Activated naive CD8-positive, alpha-beta T cell treated with anti-CD3 and anti-CD28 coated beads, Interleukin-2, amount 10 ng/mL, durations not matched to agents 7 days and 5 days (primary cell): ENCODE measurements around the gene NPLOC4. TPM values are rescaled to one million over a fixed set of nuclear protein-coding genes. Genes with fewer than 3 reads are reported as not detected.
"Not testable (repeated sequence)": the region's sequence is repeated elsewhere in the genome, so short reads cannot be mapped to it uniquely, and the experiment has no call there.

ENCODE experiments used
- ATAC-seq: fragments of 150-1000 bp; cut with Tn5 transposase; one replicate; pipeline ENCODE4 v1.10.0; 2021; ENCODE audit warnings: low read depth, moderate library complexity
- POLR2A ChIA-PET: fragments of 350-600 bp; sonication (Branson Sonifier 250); formaldehyde crosslinking; loops from one replicate; lab custom pipeline; 2021; ENCODE audit warnings: antibody characterized with exemption; lab: Charles Lee
- DNase-seq: peaks from one replicate; pipeline ENCODE4 v3.0.0; 2021
- H3K27ac Mint-ChIP-seq: one replicate; pipeline ENCODE4 v1.8.0; 2022; ENCODE audit warnings: mild to moderate bottlenecking, mixed read lengths
- H3K27me3 Mint-ChIP-seq: one replicate; pipeline ENCODE4 v1.8.0; 2022; ENCODE audit warnings: mild to moderate bottlenecking, moderate library complexity, mixed read lengths
- H3K36me3 Mint-ChIP-seq: one replicate; pipeline ENCODE4 v1.8.0; 2021; ENCODE audit warnings: mild to moderate bottlenecking, mixed read lengths
- H3K4me1 Mint-ChIP-seq: one replicate; pipeline ENCODE4 v1.8.0; 2021; ENCODE audit warnings: mixed read lengths
- H3K4me3 Mint-ChIP-seq: one replicate; pipeline ENCODE4 v1.8.0; 2022; ENCODE audit warnings: mild to moderate bottlenecking, moderate library complexity, mixed read lengths
- H3K9me3 Mint-ChIP-seq: one replicate; pipeline ENCODE4 v1.8.0; 2021; ENCODE audit warnings: mixed read lengths
- total RNA-seq, 2 experiments: library from RNA; stranded (reverse); gene quantifications; one replicate each; pipeline ENCODE4 v1.2.3, GENCODE V29; 2021

NPLOC4 gene
- total RNA-seq, 2 experiments from 2014 or later: 96.9 to 109 TPM

DNA sequence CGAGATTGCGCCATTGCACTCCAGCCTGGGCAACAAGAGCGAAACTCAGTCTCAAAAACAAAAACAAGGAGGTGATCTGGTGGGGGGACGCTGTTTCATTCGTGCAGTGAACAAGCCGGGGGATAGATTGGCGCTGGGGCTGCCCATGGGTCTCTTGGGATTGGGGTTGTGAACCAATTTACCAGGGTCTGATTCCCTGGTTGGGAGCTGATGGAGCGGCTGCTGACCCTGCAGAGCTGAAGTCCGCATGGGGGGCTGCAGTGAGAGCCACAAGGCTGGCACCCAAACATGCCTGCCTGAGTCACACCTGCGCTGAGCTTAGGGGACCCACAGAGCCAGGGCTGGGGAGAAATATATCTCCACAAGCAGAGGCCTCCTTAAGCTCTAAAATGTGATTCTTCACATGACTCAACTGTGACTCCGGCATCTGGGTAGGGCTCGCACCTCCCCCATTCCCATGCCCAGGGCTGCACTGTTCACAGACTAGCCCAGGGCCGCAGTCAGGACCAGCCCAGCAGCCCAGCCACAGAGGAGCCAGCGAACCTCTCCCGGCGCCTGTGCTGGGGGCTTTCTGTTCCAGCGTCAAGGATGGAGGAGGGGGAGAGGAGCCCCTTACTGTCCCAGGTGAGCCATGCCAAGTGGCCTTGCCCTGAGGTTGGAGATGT lies 5.0 kb upstream of the NPLOC4 start:
- Mint-ChIP-seq H3K27ac (no peak overlapping the region), H3K27me3 (peaks cover 6% of the 10 kb centered on the region), H3K9me3 (no peaks in the 10 kb centered on the region), H3K4me3 (no peak overlapping the region), H3K4me1 (peaks cover 1% of the 10 kb centered on the region), H3K36me3 (no peaks in the 10 kb centered on the region)
- ATAC-seq: no peak
- no peak for DNase-seq
- POLR2A ChIA-PET: no interaction called here

DNA sequence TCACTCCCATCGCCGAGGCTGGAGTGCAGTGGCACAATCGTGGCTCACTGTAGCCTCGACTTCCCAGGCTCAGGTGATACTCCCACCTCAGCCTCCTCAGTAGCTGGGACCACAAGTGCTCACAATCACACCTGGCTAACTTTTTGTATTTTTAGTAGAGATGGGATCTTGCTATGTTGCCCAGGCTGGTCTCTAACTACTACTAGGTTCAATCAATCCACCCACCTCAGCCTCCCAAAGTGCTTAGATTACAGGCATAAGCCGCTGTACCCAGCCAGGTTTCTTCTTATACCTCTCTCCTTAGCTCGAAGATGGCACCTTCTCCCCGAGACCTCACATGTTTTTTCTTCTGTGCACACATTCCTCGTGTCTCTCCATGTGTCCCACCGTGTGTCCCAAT lies 3.1 kb upstream of the NPLOC4 start:
- Mint-ChIP-seq H3K9me3 (no peaks in the 10 kb centered on the region), H3K27me3 (no peaks in the 10 kb centered on the region), H3K36me3 (no peaks in the 10 kb centered on the region), H3K27ac (no peak overlapping the region), H3K4me3 (no peak overlapping the region), H3K4me1 (peaks cover 8% of the 10 kb centered on the region)
- ATAC-seq (no peak), DNase-seq (no peak)
- POLR2A ChIA-PET: no interaction called here

DNA sequence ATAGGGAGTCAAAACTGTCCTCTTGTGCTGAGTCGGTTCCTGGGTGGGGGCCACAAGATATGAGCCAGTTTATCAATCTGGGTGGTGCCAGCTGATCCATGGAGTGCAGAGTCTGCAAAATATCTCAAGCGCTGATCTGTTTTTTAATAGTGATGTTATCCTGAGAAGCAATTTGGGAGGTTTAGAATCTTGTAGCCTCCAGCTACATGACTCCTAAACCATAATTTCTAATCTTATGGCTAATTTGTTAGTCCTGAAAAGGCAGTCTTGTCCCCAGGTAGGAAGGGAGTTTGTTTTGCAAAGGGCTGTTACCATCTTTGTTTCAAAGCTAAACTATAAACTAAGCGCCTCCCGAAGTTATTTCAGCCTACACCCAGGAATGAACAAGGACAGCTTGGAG lies 1.8 kb upstream of the NPLOC4 start:
- Mint-ChIP-seq H3K27me3 (no peaks in the 10 kb centered on the region), H3K4me3 (peak overlapping the region; percentile 20), H3K9me3 (no peaks in the 10 kb centered on the region), H3K4me1 (peaks cover 11% of the 10 kb centered on the region), H3K36me3 (no peaks in the 10 kb centered on the region), H3K27ac (no peak overlapping the region)
- DNase-seq: no peak
- POLR2A ChIA-PET: interaction anchor here (1.0 to 1.1 kb wide), 2 partner anchors 16 to 27 kb away, joined by 3 to 5 read pairs; no protein-coding TSS in a partner anchor
- ATAC-seq: no peak

DNA sequence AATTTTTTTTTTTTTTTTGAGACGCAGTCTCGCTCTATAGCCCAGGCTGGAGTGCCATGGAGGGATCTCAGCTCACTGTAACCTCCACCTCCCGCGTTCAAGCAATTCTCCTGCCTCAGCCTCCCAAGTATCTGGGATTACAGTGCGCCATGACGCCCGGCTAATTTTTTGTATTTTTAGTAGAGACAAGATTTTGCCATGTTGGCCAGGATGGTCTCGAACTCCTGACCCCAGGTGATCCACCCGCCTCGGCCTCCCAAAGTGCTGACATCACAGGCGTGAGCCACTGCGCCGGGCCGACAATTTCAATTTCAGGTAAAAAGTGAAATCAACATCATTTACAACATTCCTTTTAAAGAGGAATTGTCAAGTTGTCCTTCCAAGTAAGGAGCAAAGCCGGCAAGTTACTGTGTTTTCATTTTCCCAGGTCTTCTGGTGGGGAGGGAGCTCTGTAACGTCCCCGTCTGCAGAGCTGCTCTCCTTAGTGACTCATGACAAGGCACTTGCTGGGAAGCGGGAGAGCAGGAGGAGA lies 873 bp downstream of the NPLOC4 start:
- H3K36me3 Mint-ChIP-seq: peaks cover 5% of the 10 kb centered on the region
- DNase-seq (no peak), ATAC-seq (peak; percentile 4)
- no peaks in the 10 kb centered on the region for H3K27me3 Mint-ChIP-seq
- peak overlapping the region; percentile 90 for H3K4me3 Mint-ChIP-seq
- H3K27ac Mint-ChIP-seq: peak overlapping the region; percentile 68
- H3K4me1 Mint-ChIP-seq: peaks cover 14% of the 10 kb centered on the region
- H3K9me3 Mint-ChIP-seq: no peaks in the 10 kb centered on the region
- POLR2A ChIA-PET: interaction anchor here (1.4 to 1.7 kb wide), 4 partner anchors 27 to 47 kb away, joined by 4 to 12 read pairs (median 6); partner anchors contain the start of genes ARL16, CCDC137, HGS and OXLD1

DNA sequence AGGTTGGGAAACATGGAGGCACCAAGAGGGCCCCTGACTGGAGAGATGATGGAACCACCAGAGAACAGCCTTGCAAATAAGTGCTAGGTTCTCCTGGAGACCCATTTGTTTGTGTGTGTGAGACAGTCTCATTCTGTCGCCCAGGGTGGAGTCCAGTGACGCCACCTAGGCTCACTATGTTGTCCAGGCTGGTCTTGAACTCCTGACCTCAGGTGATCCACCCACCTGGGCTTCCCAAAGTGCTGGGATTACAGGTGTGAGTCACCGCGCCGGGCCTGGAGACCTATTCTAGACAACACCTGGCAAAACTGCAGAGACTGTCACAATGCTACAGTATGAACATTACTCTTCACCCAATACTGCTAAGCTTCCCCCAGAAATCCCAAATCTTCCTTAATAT lies 1.5 kb downstream of the NPLOC4 start:
- no peak for DNase-seq
- POLR2A ChIA-PET: interaction anchor here (1.4 to 1.7 kb wide), 2 partner anchors 30 to 48 kb away, joined by 7 to 12 read pairs; partner anchors contain the start of genes ARL16 and HGS
- H3K27ac Mint-ChIP-seq: peak overlapping the region; percentile 68
- no peaks in the 10 kb centered on the region for H3K9me3 Mint-ChIP-seq
- H3K27me3 Mint-ChIP-seq: no peaks in the 10 kb centered on the region
- no peak for ATAC-seq
- peaks cover 5% of the 10 kb centered on the region for H3K36me3 Mint-ChIP-seq
- H3K4me3 Mint-ChIP-seq: peak overlapping the region; percentile 90
- H3K4me1 Mint-ChIP-seq: peaks cover 14% of the 10 kb centered on the region

DNA sequence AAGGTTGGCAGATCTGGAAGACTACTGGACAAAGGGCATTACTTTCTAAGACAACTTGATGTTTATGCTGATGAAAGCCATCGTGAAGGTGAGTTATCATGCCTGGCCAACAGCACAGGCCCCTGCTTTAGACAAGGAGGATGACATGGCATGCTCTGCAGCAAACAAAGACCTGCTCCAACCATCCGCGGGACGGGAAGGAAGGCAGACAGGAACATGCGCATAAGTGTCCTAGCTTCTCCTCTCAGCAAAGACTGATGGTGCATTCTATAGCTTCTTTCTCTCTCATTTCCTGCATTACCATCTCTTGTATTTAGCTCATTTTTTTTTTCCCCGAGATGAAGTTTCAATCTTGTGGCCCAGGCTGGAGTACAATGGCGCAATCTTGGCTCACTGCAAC lies 5.4 kb downstream of the NPLOC4 start:
- Mint-ChIP-seq H3K9me3 (no peaks in the 10 kb centered on the region), H3K27ac (no peak overlapping the region), H3K4me3 (no peak overlapping the region), H3K4me1 (peaks cover 14% of the 10 kb centered on the region), H3K36me3 (peaks cover 29% of the 10 kb centered on the region), H3K27me3 (no peaks in the 10 kb centered on the region)
- POLR2A ChIA-PET: no interaction called here
- ATAC-seq (no peak), DNase-seq (no peak)

DNA sequence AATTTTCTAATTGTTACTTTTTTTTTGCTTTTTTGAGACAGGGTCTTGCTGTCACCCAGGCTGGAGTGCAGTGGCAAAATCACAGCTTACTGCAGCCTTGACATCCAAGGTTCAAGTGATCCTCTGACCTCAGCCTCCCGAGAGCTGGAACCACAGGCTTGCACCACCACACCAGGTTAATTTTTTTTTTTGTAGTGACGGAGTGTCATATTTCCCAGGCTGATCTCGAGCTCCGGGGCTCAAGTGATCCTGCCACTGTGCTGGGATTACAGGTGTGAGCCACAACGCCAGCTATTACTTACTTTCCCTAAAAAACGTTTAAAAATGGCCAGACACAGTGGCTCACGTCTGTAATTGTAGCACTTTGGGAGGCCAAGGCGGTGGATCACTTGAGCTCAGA lies 6.6 kb downstream of the NPLOC4 start:
- H3K36me3 Mint-ChIP-seq: peaks cover 39% of the 10 kb centered on the region
- ATAC-seq (no peak), DNase-seq (no peak)
- no peaks in the 10 kb centered on the region for H3K9me3 Mint-ChIP-seq
- no peaks in the 10 kb centered on the region for H3K27me3 Mint-ChIP-seq
- POLR2A ChIA-PET: no interaction called here
- H3K4me1 Mint-ChIP-seq: peaks cover 7% of the 10 kb centered on the region
- H3K4me3 Mint-ChIP-seq: no peak overlapping the region
- H3K27ac Mint-ChIP-seq: no peak overlapping the region

DNA sequence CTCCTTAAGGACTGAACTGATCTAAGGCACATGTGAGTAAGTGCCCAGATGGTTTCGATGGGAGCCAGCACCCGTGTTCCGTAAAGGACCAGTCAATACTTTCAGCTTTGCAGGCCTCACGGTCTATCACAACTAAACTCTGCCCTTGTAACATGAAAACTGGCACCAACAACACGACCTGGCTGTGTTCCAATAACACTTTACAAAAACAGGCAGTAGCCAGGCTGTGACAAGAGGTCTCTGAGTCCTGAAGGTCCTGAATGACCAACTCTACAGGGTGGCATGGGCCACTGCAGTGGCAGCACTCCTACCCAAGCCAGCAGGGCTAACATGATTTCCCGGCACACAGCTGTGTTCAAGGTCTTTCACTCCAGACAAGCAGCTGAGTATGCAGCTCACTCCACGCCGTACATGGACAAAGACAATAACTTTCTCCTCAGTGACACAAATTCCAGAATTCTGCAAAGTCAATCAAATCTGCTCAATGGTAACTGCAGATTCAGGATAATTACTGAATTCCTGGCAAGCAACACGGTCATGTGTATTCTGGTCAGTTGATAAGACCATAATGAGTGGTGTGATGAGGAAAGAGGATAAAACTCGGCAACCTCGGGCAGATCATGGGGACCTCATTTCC lies 15.3 kb downstream of the NPLOC4 start:
- DNase-seq (no peak), ATAC-seq (no peak)
- Mint-ChIP-seq H3K27me3 (no peaks in the 10 kb centered on the region), H3K9me3 (no peaks in the 10 kb centered on the region), H3K36me3 (peaks cover 30% of the 10 kb centered on the region), H3K27ac (no peak overlapping the region), H3K4me3 (no peak overlapping the region), H3K4me1 (no peaks in the 10 kb centered on the region)
- POLR2A ChIA-PET: no interaction called here

DNA sequence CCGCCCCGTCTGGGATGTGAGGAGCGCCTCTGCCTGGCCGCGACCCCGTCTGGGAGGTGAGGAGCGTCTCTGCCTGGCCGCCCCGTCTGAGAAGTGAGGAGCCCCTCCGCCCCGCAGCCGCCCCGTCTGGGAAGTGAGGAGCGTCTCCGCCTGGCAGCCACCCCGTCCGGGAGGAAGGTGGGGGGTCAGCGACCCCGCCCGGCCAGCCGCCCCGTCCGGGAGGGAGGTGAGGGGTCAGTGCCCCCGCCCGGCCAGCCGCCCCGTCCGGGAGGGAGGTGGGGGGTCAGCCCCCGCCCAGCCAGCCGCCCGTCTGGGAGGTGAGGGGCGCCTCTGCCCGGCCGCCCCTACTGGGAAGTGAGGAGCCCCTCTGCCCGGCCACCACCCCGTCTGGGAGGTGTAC lies 18.6 kb downstream of the NPLOC4 start:
- H3K4me3 Mint-ChIP-seq, POLR2A ChIA-PET, DNase-seq, H3K27ac Mint-ChIP-seq, ATAC-seq, H3K9me3 Mint-ChIP-seq, H3K27me3 Mint-ChIP-seq: not testable (repeated sequence)
- H3K36me3 Mint-ChIP-seq: peaks cover 17% of the 10 kb centered on the region
- peaks cover 15% of the 10 kb centered on the region for H3K4me1 Mint-ChIP-seq

DNA sequence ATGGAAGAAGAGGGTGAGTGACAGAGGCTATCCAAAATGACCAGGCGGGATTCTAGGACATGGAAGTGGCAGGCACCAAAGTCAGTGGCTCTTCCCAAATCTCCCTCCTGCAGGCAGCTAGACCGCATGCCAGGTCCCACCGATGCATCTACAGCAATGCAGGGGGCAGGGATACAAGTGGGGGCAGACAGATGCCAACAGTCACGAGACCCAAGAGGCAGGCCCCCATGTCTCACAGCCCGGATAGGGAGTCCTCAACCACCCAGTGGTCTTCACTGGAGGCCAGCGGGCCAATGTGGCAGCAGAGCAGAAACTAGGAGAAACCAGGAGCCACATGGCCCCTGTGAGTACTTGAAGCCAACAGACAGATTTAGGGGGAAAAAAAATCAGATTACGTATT lies 20.0 kb downstream of the NPLOC4 start:
- H3K9me3 Mint-ChIP-seq: no peaks in the 10 kb centered on the region
- peaks cover 15% of the 10 kb centered on the region for H3K4me1 Mint-ChIP-seq
- no peak for ATAC-seq
- POLR2A ChIA-PET: no interaction called here
- H3K27me3 Mint-ChIP-seq: no peaks in the 10 kb centered on the region
- no peak overlapping the region for H3K4me3 Mint-ChIP-seq
- no peak for DNase-seq
- H3K36me3 Mint-ChIP-seq: peaks cover 20% of the 10 kb centered on the region
- peak overlapping the region; percentile 40 for H3K27ac Mint-ChIP-seq

DNA sequence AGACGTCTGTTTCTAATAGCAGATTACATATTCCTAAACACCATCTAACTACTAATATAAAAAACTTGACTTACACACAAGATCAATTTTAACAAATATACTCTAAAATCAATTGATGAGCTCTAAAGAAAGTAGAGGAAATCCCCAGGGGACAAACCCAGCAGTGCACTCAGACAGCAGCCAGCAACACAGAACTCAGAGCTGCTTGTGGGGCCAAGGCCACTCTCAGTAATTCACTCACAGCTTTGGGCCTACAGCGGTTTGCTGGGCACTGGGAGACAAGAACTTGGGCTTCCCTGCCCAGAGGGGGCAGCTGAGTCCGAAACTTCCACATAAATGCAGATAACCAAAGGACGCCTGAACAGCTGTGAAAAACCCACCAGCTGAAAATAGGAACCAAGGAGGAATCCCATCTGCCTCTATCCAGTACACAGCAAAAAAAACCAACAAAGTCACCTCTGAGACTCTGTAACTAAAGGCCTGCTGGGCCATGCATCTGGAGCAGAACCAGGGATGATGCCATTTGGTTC lies 21.4 kb downstream of the NPLOC4 start:
- H3K4me1 Mint-ChIP-seq: peaks cover 15% of the 10 kb centered on the region
- no peaks in the 10 kb centered on the region for H3K27me3 Mint-ChIP-seq
- peak overlapping the region; percentile 81 for H3K27ac Mint-ChIP-seq
- H3K4me3 Mint-ChIP-seq: peak overlapping the region; percentile 41
- DNase-seq (no peak), ATAC-seq (no peak)
- no peaks in the 10 kb centered on the region for H3K9me3 Mint-ChIP-seq
- POLR2A ChIA-PET: interaction anchor here (0.6 kb wide), 1 partner anchor 232 kb away, joined by 3 read pairs; no protein-coding TSS in a partner anchor
- peaks cover 20% of the 10 kb centered on the region for H3K36me3 Mint-ChIP-seq

DNA sequence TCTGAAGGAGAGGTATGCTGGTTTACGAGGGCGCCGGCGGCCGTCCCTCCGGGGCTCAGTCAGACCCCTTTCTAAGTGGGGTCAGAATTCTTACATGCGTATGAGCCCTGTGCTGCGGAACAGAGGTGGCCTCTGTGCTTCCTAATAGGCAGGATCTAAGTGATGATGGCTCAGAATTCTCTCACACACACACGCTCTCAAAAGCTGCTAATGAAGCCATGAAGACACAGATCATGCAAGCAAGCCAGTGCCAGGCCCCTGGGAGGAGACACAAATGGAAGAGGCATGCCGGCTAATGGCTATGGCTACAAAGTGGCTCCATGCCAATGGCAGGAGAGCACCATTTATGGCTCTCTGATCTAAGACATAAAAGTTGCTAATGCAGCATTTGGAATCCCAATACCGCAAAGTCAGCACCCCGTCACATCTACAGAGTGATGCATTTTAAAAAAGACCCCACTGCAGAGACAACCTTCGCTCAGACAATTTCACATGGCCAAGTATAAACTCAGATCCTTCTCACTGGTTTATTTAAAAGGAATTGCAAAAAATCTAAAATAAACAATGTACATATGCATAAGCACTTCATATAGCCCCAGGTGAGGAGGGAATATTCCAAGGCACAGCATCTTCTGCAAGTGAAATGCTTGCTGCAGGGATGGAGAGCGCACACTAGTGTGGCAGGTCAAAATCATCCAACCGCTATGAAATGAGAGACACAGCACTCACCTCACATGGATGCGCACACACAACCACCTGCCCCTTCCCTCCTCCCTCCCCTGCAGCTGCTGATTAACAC lies 24.5 kb downstream of the NPLOC4 start:
- no peaks in the 10 kb centered on the region for H3K27me3 Mint-ChIP-seq
- DNase-seq (no peak), ATAC-seq (no peak)
- no peaks in the 10 kb centered on the region for H3K9me3 Mint-ChIP-seq
- H3K27ac Mint-ChIP-seq: no peak overlapping the region
- H3K4me3 Mint-ChIP-seq: no peak overlapping the region
- peaks cover 18% of the 10 kb centered on the region for H3K4me1 Mint-ChIP-seq
- POLR2A ChIA-PET: no interaction called here
- H3K36me3 Mint-ChIP-seq: peaks cover 25% of the 10 kb centered on the region
